ENCODE measurements around the gene TFAP2A.

Gene TFAP2A

DNA sequence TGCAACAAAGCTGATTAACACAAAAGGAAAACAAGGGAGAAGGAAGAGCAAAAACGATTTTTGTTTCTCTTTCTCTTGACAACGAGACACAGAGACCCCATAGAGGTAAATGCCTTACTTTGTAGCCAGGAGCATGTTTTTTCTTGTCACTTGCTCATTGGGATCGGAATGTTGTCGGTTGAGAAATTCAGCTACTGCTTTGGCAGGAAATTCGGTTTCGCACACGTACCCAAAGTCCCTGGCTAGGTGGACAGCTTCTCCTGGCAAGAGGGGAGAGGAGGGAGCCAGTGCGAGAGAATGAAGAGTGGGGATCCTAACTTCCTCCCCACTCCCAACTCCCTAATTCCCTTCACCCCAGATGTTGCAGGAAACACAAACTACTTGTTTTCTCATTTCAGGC is 14.5 kb downstream of the TFAP2A start:
- H3K4me1 Mint-ChIP-seq = peaks cover 43% of the 10 kb centered on the region
- H3K9me3 Mint-ChIP-seq = no peaks in the 10 kb centered on the region
- H3K36me3 Mint-ChIP-seq (ENCODE audit: low read depth) = no peaks in the 10 kb centered on the region
- DNase-seq = no peak
- H3K27me3 Mint-ChIP-seq (ENCODE audit: low read depth, poor library complexity) = peaks cover 98% of the 10 kb centered on the region
- H3K4me3 Mint-ChIP-seq = no peak overlapping the region
- TF ChIP-seq, protein P1, sequence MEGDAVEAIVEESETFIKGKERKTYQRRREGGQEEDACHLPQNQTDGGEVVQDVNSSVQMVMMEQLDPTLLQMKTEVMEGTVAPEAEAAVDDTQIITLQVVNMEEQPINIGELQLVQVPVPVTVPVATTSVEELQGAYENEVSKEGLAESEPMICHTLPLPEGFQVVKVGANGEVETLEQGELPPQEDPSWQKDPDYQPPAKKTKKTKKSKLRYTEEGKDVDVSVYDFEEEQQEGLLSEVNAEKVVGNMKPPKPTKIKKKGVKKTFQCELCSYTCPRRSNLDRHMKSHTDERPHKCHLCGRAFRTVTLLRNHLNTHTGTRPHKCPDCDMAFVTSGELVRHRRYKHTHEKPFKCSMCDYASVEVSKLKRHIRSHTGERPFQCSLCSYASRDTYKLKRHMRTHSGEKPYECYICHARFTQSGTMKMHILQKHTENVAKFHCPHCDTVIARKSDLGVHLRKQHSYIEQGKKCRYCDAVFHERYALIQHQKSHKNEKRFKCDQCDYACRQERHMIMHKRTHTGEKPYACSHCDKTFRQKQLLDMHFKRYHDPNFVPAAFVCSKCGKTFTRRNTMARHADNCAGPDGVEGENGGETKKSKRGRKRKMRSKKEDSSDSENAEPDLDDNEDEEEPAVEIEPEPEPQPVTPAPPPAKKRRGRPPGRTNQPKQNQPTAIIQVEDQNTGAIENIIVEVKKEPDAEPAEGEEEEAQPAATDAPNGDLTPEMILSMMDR (IDR thresholded peaks at IDR 0.05) = no peak
- no peak overlapping the region for H3K27ac Mint-ChIP-seq

DNA sequence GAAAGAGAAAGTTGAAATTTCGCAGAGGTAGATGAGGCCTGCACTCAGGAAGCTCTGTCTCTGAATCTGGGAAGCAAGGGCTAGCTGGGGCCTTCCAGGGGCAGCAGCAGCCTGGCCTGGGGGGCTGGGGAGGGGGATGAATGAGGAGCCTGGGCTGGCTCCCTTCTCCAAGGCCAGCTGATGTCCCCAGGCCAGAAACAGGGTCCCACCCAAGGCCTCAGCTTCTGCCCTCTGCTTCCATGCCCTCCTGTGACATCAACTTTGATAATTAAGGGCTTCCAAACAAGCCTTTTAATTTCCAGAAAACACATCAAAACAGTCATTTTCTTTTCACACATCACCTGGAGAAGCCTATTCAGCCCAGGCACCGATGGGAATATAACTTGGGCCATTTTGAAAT is 15.4 kb downstream of the TFAP2A start:
- peaks cover 98% of the 10 kb centered on the region for H3K27me3 Mint-ChIP-seq (ENCODE audit: low read depth, poor library complexity)
- no peak for DNase-seq
- H3K27ac Mint-ChIP-seq = no peak overlapping the region
- TF ChIP-seq, protein P1 (IDR thresholded peaks at IDR 0.05) = no peak
- peaks cover 43% of the 10 kb centered on the region for H3K4me1 Mint-ChIP-seq
- H3K4me3 Mint-ChIP-seq = no peak overlapping the region
- H3K9me3 Mint-ChIP-seq = no peaks in the 10 kb centered on the region
- H3K36me3 Mint-ChIP-seq (ENCODE audit: low read depth) = no peaks in the 10 kb centered on the region

DNA sequence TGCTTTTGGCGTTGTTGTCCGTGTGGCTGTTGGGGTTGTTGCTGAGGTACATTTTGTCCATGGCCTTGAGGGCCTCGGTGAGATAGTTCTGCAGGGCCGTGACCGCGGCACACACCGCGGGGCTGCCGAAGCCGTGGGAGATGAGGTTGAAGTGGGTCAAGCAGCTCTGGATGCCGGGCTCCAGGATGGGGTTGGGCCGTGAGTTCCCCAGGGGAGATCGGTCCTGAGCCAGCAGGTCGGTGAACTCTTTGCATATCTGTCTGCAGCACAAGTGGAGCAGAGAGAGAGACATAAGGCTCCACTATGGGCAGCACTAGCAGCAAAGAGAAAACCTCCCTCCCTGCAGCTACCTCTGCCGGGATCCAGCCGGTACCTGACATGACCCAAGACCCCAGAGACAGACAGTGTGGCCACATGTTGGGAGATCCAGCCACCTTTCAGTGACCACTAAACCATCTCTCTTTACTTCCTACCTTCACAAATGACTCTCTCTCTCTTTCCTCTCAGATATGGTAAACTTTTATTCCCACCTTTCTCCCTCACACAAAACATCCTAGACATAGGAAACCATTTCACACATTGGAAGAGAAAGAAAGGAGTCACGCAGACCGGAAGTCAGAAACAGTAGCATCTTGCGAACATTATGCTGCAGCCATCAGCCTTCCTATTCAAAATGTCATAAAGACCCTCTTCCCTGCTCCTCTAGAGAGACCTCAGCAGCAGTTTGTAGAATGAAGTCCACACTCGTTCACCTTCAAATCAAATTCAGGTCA is 16.2 kb downstream of the TFAP2A start:
- no peaks in the 10 kb centered on the region for H3K36me3 Mint-ChIP-seq (ENCODE audit: low read depth)
- peak overlapping the region; percentile 33 for H3K4me3 Mint-ChIP-seq
- H3K27ac Mint-ChIP-seq = no peak overlapping the region

DNA sequence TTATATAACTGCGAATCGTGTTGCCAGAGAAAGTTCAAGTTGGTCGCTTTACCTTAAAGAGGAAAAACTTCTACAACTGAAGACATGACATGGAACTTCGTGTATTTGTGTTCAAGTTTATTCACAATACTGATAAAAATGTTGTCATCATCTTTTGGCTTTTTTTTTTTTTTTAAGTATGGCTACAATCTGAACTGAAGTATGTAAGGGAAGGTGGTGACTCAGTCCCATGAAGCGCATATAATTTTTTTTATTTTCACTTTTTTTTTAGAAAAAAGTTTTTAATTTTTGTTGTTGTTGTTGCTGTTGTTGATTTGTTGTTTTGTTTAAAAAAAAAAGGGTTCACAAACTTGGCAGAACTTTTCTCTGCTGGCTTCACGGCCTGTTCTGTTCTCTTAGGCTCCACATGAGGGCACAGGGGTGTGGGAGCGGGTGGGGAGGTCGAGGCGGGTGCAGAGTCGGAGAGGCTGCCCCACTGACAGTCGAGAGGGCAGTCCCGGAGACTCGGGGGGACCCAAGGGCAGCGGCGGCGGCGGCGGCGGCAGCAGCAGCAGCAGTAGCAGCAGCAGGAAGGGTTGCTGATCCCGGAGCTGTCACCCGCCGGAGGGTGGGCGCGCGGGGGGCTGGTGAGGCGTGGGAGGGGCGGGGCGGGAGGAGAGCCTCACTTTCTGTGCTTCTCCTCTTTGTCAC is 17.0 kb downstream of the TFAP2A start:
- H3K27ac Mint-ChIP-seq = no peak overlapping the region
- DNase-seq = peak; percentile 60
- H3K36me3 Mint-ChIP-seq (ENCODE audit: low read depth) = no peaks in the 10 kb centered on the region
- H3K4me1 Mint-ChIP-seq = peaks cover 34% of the 10 kb centered on the region
- H3K4me3 Mint-ChIP-seq = peak overlapping the region; percentile 11
- TF ChIP-seq, protein P1 (IDR thresholded peaks at IDR 0.05) = no peak
- H3K9me3 Mint-ChIP-seq = no peaks in the 10 kb centered on the region
- H3K27me3 Mint-ChIP-seq (ENCODE audit: low read depth, poor library complexity) = peaks cover 100% of the 10 kb centered on the region

More for the DNA sequence above, 16.2 kb downstream of the TFAP2A start:
- Mint-ChIP-seq H3K9me3 (no peaks in the 10 kb centered on the region), H3K27me3 (ENCODE audit: low read depth, poor library complexity) (peaks cover 100% of the 10 kb centered on the region), H3K4me1 (peaks cover 41% of the 10 kb centered on the region)
- TF ChIP-seq, protein P1 (IDR thresholded peaks at IDR 0.05) = no peak
- peak; percentile 23 for DNase-seq

DNA sequence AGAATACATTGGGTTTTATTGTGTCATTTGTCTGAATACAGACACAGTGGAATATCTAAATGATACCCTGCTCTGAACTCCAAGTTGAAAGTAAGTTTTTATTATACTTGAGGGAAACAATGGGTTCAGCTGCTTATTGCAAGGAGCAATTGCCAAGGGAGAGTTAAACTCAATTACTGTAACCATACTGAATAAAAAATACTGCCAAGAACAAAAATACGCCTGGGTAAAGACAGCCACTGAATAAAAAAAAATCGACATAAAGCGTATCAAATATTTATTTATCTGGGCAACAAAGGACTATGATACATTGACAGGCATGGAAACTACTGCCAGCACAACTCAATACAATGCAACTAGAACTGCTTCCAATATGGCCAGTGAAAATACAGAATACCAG is 18.1 kb downstream of the TFAP2A start:
- peaks cover 100% of the 10 kb centered on the region for H3K27me3 Mint-ChIP-seq (ENCODE audit: low read depth, poor library complexity)
- no peaks in the 10 kb centered on the region for H3K9me3 Mint-ChIP-seq
- no peak overlapping the region for H3K27ac Mint-ChIP-seq

More for the DNA sequence above, 18.1 kb downstream of the TFAP2A start:
- Mint-ChIP-seq H3K36me3 (ENCODE audit: low read depth) (no peaks in the 10 kb centered on the region), H3K4me1 (peaks cover 23% of the 10 kb centered on the region), H3K4me3 (no peak overlapping the region)
- TF ChIP-seq, protein P1 (IDR thresholded peaks at IDR 0.05) = no peak
- DNase-seq = no peak
